GM18867 (cell line): ENCODE results near the gene TMEFF2.

ENCODE experiments used
- ATAC-seq: cut with Tn5 transposase; IDR thresholded peaks from one replicate; pipeline ENCODE4 v1.9.1; 2021; ENCODE audit warnings: mild to moderate bottlenecking, moderate library complexity; ENCODE audit not compliant: unreplicated experiment

TMEFF2 gene

GRCh38 chr2:192186806-192187205 is 7.9 kb downstream of the TMEFF2 start:
- no peak for ATAC-seq

GRCh38 chr2:192184349-192184748 is 10.4 kb downstream of the TMEFF2 start:
- ATAC-seq: no peak

- no peak for ATAC-seq
Measured at GRCh38 chr2:192183296-192183695, 11.4 kb downstream of the TMEFF2 start.

GRCh38 chr2:192166946-192167345 is 27.8 kb downstream of the TMEFF2 start:
- ATAC-seq: no peak

GRCh38 chr2:192165842-192166241 is 28.9 kb downstream of the TMEFF2 start:
- ATAC-seq: no peak

GRCh38 chr2:192162392-192163042 is 32.2 kb downstream of the TMEFF2 start:
- ATAC-seq: peak; percentile 70

- ATAC-seq: no peak
Measured at GRCh38 chr2:192161656-192162290, 33.0 kb downstream of the TMEFF2 start.

GRCh38 chr2:192159736-192160135 is 35.0 kb downstream of the TMEFF2 start:
- ATAC-seq: no peak

GRCh38 chr2:192159208-192159607 is 35.5 kb downstream of the TMEFF2 start:
- ATAC-seq: no peak

GRCh38 chr2:192157776-192158175 is 37.0 kb downstream of the TMEFF2 start:
- ATAC-seq: no peak

GRCh38 chr2:192155511-192156118 is 39.1 kb downstream of the TMEFF2 start:
- peak; percentile 34 for ATAC-seq

- ATAC-seq: no peak
Measured at GRCh38 chr2:192153561-192153960, 41.2 kb downstream of the TMEFF2 start.

- ATAC-seq: peak; percentile 71
Measured at GRCh38 chr2:192151853-192152252, 42.9 kb downstream of the TMEFF2 start.

GRCh38 chr2:192150166-192150565 is 44.6 kb downstream of the TMEFF2 start:
- ATAC-seq: no peak

- ATAC-seq: no peak
Measured at GRCh38 chr2:192148620-192149321, 46.0 kb downstream of the TMEFF2 start.

- ATAC-seq: no peak
Measured at GRCh38 chr2:192148241-192148619, 46.5 kb downstream of the TMEFF2 start.

- no peak for ATAC-seq
Measured at GRCh38 chr2:192146069-192147015, 48.4 kb downstream of the TMEFF2 start.

- no peak for ATAC-seq
Measured at GRCh38 chr2:192145496-192145895, 49.2 kb downstream of the TMEFF2 start.

GRCh38 chr2:192140236-192140839 is 54.4 kb downstream of the TMEFF2 start:
- no peak for ATAC-seq

- no peak for ATAC-seq
Measured at GRCh38 chr2:192139813-192140212, 54.9 kb downstream of the TMEFF2 start.
